GM21619 (cell line): ENCODE results near the gene ZFHX3.

Experiments used
- ATAC-seq: cut with Tn5 transposase; IDR thresholded peaks from one replicate; pipeline ENCODE4 v1.9.1; 2021; ENCODE audit not compliant: unreplicated experiment

ZFHX3 gene

GRCh38 chr16:72836985-72837384 lies 210.9 kb downstream of the ZFHX3 start:
- ATAC-seq = no peak

- no peak for ATAC-seq
These were observed 211.7 kb downstream of the ZFHX3 start for GRCh38 chr16:72836181-72836580.

GRCh38 chr16:72835086-72835485 lies 212.8 kb downstream of the ZFHX3 start:
- ATAC-seq = no peak

GRCh38 chr16:72834499-72834898 lies 213.4 kb downstream of the ZFHX3 start:
- no peak for ATAC-seq

- no peak for ATAC-seq
These were observed 214.0 kb downstream of the ZFHX3 start for GRCh38 chr16:72833969-72834368.

GRCh38 chr16:72833482-72833881 lies 214.4 kb downstream of the ZFHX3 start:
- ATAC-seq = no peak

- ATAC-seq = peak; percentile 63
These were observed 215.2 kb downstream of the ZFHX3 start for GRCh38 chr16:72832621-72833248.

GRCh38 chr16:72829846-72830775 lies 217.8 kb downstream of the ZFHX3 start:
- no peak for ATAC-seq

- ATAC-seq = no peak
These were observed 220.1 kb downstream of the ZFHX3 start for GRCh38 chr16:72827866-72828265.

GRCh38 chr16:72825912-72826621 lies 221.9 kb downstream of the ZFHX3 start:
- no peak for ATAC-seq

- ATAC-seq = no peak
These were observed 223.2 kb downstream of the ZFHX3 start for GRCh38 chr16:72824761-72825160.

GRCh38 chr16:72824027-72824426 lies 223.9 kb downstream of the ZFHX3 start:
- no peak for ATAC-seq

- no peak for ATAC-seq
These were observed 226.6 kb downstream of the ZFHX3 start for GRCh38 chr16:72821185-72821950.

- no peak for ATAC-seq
These were observed 228.6 kb downstream of the ZFHX3 start for GRCh38 chr16:72819345-72819744.

GRCh38 chr16:72818236-72818845 lies 229.6 kb downstream of the ZFHX3 start:
- ATAC-seq = no peak

GRCh38 chr16:72815348-72816318 lies 232.3 kb downstream of the ZFHX3 start:
- ATAC-seq = peak; percentile 76

GRCh38 chr16:72814226-72814625 lies 233.7 kb downstream of the ZFHX3 start:
- no peak for ATAC-seq

- no peak for ATAC-seq
These were observed 235.3 kb downstream of the ZFHX3 start for GRCh38 chr16:72812672-72813071.

GRCh38 chr16:72811876-72812275 lies 236.1 kb downstream of the ZFHX3 start:
- no peak for ATAC-seq
